Measurements from ENCODE around the gene PUS10.

PUS10 gene

GRCh38 chr2:60957643-60958042 is 60.4 kb downstream of the PUS10 start:
- H3K9me3 Mint-ChIP-seq = no peaks in the 10 kb centered on the region
- H3K4me3 Mint-ChIP-seq = no peak overlapping the region
- H3K27ac Mint-ChIP-seq = no peak overlapping the region
- TF ChIP-seq CTCF (IDR thresholded peaks at IDR 0.05; ENCODE audit: unreplicated experiment in 3 of 3) = no peak
- peaks cover 13% of the 10 kb centered on the region for H3K4me1 Mint-ChIP-seq
- H3K27me3 Mint-ChIP-seq (ENCODE audit: low read depth) = no peaks in the 10 kb centered on the region
- H3K36me3 Mint-ChIP-seq (ENCODE audit: low read depth) = peaks cover 20% of the 10 kb centered on the region

GRCh38 chr2:60957224-60957623 is 60.8 kb downstream of the PUS10 start:
- Mint-ChIP-seq H3K27me3 (ENCODE audit: low read depth) (no peaks in the 10 kb centered on the region), H3K9me3 (no peaks in the 10 kb centered on the region), H3K4me3 (no peak overlapping the region), H3K27ac (no peak overlapping the region), H3K36me3 (ENCODE audit: low read depth) (peaks cover 20% of the 10 kb centered on the region), H3K4me1 (peaks cover 13% of the 10 kb centered on the region)
- TF ChIP-seq CTCF (IDR thresholded peaks at IDR 0.05; ENCODE audit: unreplicated experiment in 3 of 3) = no peak

GRCh38 chr2:60954139-60954538 is 63.9 kb downstream of the PUS10 start:
- peaks cover 34% of the 10 kb centered on the region for H3K36me3 Mint-ChIP-seq (ENCODE audit: low read depth)
- no peaks in the 10 kb centered on the region for H3K27me3 Mint-ChIP-seq (ENCODE audit: low read depth)
- TF ChIP-seq CTCF (IDR thresholded peaks at IDR 0.05; ENCODE audit: unreplicated experiment in 3 of 3) = no peak
- H3K27ac Mint-ChIP-seq = no peak overlapping the region
- peaks cover 13% of the 10 kb centered on the region for H3K4me1 Mint-ChIP-seq
- no peak overlapping the region for H3K4me3 Mint-ChIP-seq
- peaks cover 2% of the 10 kb centered on the region for H3K9me3 Mint-ChIP-seq

GRCh38 chr2:60948926-60949579 is 69.0 kb downstream of the PUS10 start:
- Mint-ChIP-seq H3K27me3 (ENCODE audit: low read depth) (no peaks in the 10 kb centered on the region), H3K36me3 (ENCODE audit: low read depth) (peaks cover 56% of the 10 kb centered on the region), H3K4me1 (no peaks in the 10 kb centered on the region), H3K9me3 (peaks cover 2% of the 10 kb centered on the region), H3K27ac (no peak overlapping the region), H3K4me3 (no peak overlapping the region)
- TF ChIP-seq CTCF (IDR thresholded peaks at IDR 0.05; ENCODE audit: unreplicated experiment in 3 of 3) = no peak

- H3K9me3 Mint-ChIP-seq = peaks cover 2% of the 10 kb centered on the region
- H3K27ac Mint-ChIP-seq = no peak overlapping the region
- H3K36me3 Mint-ChIP-seq (ENCODE audit: low read depth) = peaks cover 48% of the 10 kb centered on the region
- H3K4me3 Mint-ChIP-seq = no peak overlapping the region
- H3K27me3 Mint-ChIP-seq (ENCODE audit: low read depth) = no peaks in the 10 kb centered on the region
- no peak for TF ChIP-seq CTCF (IDR thresholded peaks at IDR 0.05; ENCODE audit: unreplicated experiment in 3 of 3)
- H3K4me1 Mint-ChIP-seq = no peaks in the 10 kb centered on the region
Observed at GRCh38 chr2:60948161-60948560, 69.9 kb downstream of the PUS10 start.

- H3K36me3 Mint-ChIP-seq (ENCODE audit: low read depth) = peaks cover 45% of the 10 kb centered on the region
- peaks cover 2% of the 10 kb centered on the region for H3K9me3 Mint-ChIP-seq
- H3K4me1 Mint-ChIP-seq = no peaks in the 10 kb centered on the region
- no peak overlapping the region for H3K4me3 Mint-ChIP-seq
- no peak overlapping the region for H3K27ac Mint-ChIP-seq
- H3K27me3 Mint-ChIP-seq (ENCODE audit: low read depth) = no peaks in the 10 kb centered on the region
- TF ChIP-seq CTCF (IDR thresholded peaks at IDR 0.05; ENCODE audit: unreplicated experiment in 3 of 3) = no peak
Observed at GRCh38 chr2:60947056-60947455, 71.0 kb downstream of the PUS10 start.
